ENCODE data around the gene DOCK4. TPM values are rescaled to one million over a fixed set of nuclear protein-coding genes. Genes with fewer than 3 reads are reported as not detected.

DOCK4 gene
- total RNA-seq, 2 experiments from 2014 or later = 0.36 to 1.1 TPM

DNA sequence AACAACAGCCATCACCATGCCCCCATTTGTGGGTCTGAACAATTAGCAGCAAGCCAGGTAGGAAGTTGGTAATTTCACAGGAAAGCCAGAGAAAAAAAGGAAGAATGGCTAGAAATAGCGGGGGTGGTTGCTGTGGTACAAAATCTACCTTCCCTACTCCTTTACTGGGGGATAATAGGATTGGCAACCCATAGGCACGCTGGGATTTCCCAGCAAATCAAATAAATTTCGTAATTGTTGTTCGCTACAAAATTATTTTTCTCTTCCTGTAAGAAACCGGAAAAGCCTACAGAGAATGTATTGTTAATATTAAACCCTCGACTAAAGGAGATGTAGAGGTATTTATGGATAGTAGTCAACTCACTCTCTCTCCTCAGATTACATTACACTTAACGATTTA is 123.9 kb downstream of the DOCK4 start:
- H3K27me3 Mint-ChIP-seq = peaks cover 13% of the 10 kb centered on the region
- ChIA-PET POLR2A (no interaction called here), CTCF (interaction anchor here (1.0 kb wide), 1 partner anchor 274 kb away, joined by 4 read pairs; no protein-coding TSS in a partner anchor)
- H3K36me3 Mint-ChIP-seq = no peaks in the 10 kb centered on the region
- H3K4me3 Mint-ChIP-seq = no peak overlapping the region
- H3K27ac Mint-ChIP-seq = no peak overlapping the region
- intact Hi-C loops (cut with micrococcal nuclease) = loop anchor here (10.0 kb wide), 1 partner anchor 312 kb away; no protein-coding TSS in a partner anchor
- no peaks in the 10 kb centered on the region for H3K9me3 Mint-ChIP-seq
- H3K4me1 Mint-ChIP-seq (ENCODE audit: low read depth) = peaks cover 7% of the 10 kb centered on the region
- no peak for DNase-seq

DNA sequence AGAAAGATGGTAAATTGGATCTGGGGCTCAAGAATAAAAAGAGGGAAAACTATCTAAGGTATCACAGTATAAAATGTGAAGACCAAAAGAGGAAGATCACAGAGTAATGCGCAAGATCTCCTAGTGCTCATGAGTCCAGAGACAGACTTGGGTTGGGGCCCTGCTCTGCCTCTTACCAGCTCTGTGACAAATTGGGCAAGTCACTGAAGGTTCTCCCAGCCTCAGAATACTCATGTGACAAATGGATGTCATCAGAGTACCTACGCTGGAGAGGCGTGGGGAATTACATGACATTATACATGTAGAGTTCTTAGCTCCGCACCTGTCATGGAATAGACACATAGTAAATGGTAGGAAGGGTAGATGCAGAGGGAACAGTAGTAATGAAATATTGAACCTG is 124.4 kb downstream of the DOCK4 start:
- peaks cover 7% of the 10 kb centered on the region for H3K4me1 Mint-ChIP-seq (ENCODE audit: low read depth)
- H3K9me3 Mint-ChIP-seq = no peaks in the 10 kb centered on the region
- no peaks in the 10 kb centered on the region for H3K36me3 Mint-ChIP-seq
- ChIA-PET POLR2A (no interaction called here), CTCF (interaction anchor here (0.7 to 1.0 kb wide), 2 partner anchors 275 to 1834 kb away, joined by 3 to 4 read pairs; no protein-coding TSS in a partner anchor)
- H3K27ac Mint-ChIP-seq = no peak overlapping the region
- H3K4me3 Mint-ChIP-seq = no peak overlapping the region
- DNase-seq = no peak
- intact Hi-C loops (cut with micrococcal nuclease) = loop anchor here (10.0 kb wide), 1 partner anchor 313 kb away; no protein-coding TSS in a partner anchor
- H3K27me3 Mint-ChIP-seq = peaks cover 13% of the 10 kb centered on the region

DNA sequence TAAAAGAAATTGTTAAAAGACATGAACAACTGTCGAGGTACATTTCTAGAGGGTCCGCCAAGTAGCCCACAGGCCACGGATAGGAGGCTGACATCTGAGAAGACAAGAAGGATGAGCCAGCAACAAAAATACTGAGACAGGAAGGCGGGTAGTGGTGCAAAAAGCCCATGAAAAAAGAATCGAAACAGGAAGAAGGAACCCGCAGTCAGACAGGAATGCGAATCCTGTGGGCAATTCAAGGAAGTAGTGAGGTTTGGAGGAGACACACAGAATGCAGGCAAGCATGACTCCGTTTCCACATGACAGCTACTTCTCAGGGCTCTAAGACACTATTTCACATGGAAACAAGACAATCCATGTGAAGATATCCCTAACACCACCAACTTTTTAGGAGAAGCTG is 125.2 kb downstream of the DOCK4 start:
- no peak overlapping the region for H3K27ac Mint-ChIP-seq
- POLR2A ChIA-PET = no interaction called here
- no peak overlapping the region for H3K4me3 Mint-ChIP-seq
- H3K4me1 Mint-ChIP-seq (ENCODE audit: low read depth) = peaks cover 7% of the 10 kb centered on the region
- intact Hi-C loops (cut with micrococcal nuclease) = loop anchor here (10.0 kb wide), 1 partner anchor 314 kb away; no protein-coding TSS in a partner anchor
- H3K27me3 Mint-ChIP-seq = peaks cover 10% of the 10 kb centered on the region
- no peaks in the 10 kb centered on the region for H3K9me3 Mint-ChIP-seq
- CTCF ChIA-PET = no interaction called here
- H3K36me3 Mint-ChIP-seq = no peaks in the 10 kb centered on the region
- DNase-seq = no peak

DNA sequence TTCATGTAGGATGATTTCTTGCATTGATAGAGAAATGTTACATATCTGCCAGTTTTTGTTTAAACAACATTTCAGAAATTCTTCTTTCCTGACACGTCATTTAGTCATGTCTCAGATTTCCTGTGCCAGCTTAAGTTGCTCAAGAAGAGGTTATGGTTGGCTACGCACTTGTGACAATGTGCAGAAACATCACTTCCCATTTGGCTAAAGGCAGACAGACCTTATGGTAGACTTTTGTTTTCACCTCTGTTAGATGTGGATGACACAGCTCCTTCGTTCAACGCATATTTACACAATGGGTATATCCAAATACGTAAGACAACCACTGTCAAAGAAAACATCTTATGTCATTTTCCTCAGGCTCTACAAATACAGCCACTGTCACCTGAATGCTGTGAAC is 125.8 kb downstream of the DOCK4 start:
- intact Hi-C loops (cut with micrococcal nuclease) = loop anchor here (10.0 kb wide), 1 partner anchor 314 kb away; no protein-coding TSS in a partner anchor
- H3K27me3 Mint-ChIP-seq = peaks cover 10% of the 10 kb centered on the region
- no peak for DNase-seq
- ChIA-PET CTCF (no interaction called here), POLR2A (no interaction called here)
- H3K9me3 Mint-ChIP-seq = no peaks in the 10 kb centered on the region
- no peaks in the 10 kb centered on the region for H3K36me3 Mint-ChIP-seq
- H3K27ac Mint-ChIP-seq = no peak overlapping the region
- peaks cover 7% of the 10 kb centered on the region for H3K4me1 Mint-ChIP-seq (ENCODE audit: low read depth)
- H3K4me3 Mint-ChIP-seq = no peak overlapping the region

DNA sequence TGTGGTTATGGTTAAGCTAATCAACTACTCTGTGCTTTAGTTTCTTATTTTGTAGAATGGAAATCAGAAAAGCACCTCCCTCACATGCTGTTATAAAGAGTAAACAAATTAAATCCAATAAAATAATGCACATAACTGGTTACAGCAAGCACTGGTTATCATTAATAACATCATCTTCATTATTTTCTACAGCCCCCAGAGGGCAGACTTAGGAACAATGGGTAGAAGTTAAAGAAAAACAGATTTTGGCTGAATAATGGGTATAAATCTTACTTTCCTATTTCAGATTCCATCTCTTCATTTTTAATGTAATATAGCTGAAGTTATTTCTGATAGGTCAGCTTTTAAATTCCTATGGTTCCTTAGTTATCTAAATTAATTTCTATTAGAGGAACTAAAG is 126.5 kb downstream of the DOCK4 start:
- ChIA-PET POLR2A (no interaction called here), CTCF (no interaction called here)
- H3K4me1 Mint-ChIP-seq (ENCODE audit: low read depth) = peaks cover 7% of the 10 kb centered on the region
- H3K36me3 Mint-ChIP-seq = no peaks in the 10 kb centered on the region
- no peak overlapping the region for H3K27ac Mint-ChIP-seq
- H3K4me3 Mint-ChIP-seq = no peak overlapping the region
- DNase-seq = no peak
- H3K27me3 Mint-ChIP-seq = peaks cover 10% of the 10 kb centered on the region
- intact Hi-C loops (cut with micrococcal nuclease) = loop anchor here (10.0 kb wide), 1 partner anchor 315 kb away; no protein-coding TSS in a partner anchor
- no peaks in the 10 kb centered on the region for H3K9me3 Mint-ChIP-seq

DNA sequence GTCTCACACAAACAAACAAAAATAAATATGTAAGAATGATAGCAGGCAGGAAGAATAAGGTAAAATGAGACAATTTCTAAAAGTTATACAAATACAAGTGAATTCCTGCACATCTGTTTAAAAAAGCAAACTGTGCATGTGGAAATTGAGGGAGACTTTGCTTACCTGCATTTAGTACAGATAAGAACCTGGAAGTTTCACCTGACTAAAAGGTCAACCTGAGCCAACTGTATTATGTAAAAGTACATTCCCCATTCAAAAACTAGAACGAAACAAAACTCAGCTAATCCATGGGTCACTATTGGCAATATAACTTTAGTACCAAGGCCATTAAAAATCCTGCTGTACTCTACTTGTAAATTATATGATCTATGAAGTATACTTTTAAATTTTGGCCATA is 127.1 kb downstream of the DOCK4 start:
- H3K27ac Mint-ChIP-seq = no peak overlapping the region
- ChIA-PET POLR2A (no interaction called here), CTCF (no interaction called here)
- H3K4me1 Mint-ChIP-seq (ENCODE audit: low read depth) = peaks cover 7% of the 10 kb centered on the region
- no peaks in the 10 kb centered on the region for H3K9me3 Mint-ChIP-seq
- no peak overlapping the region for H3K4me3 Mint-ChIP-seq
- no peak for DNase-seq
- peaks cover 13% of the 10 kb centered on the region for H3K27me3 Mint-ChIP-seq
- intact Hi-C loops (cut with micrococcal nuclease) = no loop called here
- no peaks in the 10 kb centered on the region for H3K36me3 Mint-ChIP-seq

DNA sequence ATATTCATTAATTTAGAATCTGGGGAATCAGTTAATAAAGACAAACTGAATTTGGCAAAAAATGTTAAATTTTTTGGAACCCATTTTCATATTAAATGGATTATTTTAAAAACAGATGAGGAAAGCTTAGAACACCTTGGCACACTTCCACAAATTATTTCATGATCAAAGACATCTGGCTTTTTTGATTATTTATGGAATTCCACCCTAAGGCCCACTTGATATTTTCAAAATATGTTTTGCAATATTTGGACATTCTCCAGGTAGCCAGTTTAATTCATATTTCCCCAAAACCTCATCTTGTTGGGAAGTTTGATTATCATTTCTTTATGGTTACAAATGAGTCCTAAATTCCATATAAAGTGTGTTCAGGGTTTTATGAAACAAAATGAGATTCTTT is 129.9 kb downstream of the DOCK4 start:
- intact Hi-C loops (cut with micrococcal nuclease) = no loop called here
- H3K36me3 Mint-ChIP-seq = no peaks in the 10 kb centered on the region
- H3K9me3 Mint-ChIP-seq = no peaks in the 10 kb centered on the region
- no peak for DNase-seq
- no peak overlapping the region for H3K27ac Mint-ChIP-seq
- POLR2A ChIA-PET = no interaction called here
- H3K4me3 Mint-ChIP-seq = no peak overlapping the region
- peaks cover 17% of the 10 kb centered on the region for H3K27me3 Mint-ChIP-seq
- CTCF ChIA-PET = no interaction called here
- H3K4me1 Mint-ChIP-seq (ENCODE audit: low read depth) = peaks cover 7% of the 10 kb centered on the region

DNA sequence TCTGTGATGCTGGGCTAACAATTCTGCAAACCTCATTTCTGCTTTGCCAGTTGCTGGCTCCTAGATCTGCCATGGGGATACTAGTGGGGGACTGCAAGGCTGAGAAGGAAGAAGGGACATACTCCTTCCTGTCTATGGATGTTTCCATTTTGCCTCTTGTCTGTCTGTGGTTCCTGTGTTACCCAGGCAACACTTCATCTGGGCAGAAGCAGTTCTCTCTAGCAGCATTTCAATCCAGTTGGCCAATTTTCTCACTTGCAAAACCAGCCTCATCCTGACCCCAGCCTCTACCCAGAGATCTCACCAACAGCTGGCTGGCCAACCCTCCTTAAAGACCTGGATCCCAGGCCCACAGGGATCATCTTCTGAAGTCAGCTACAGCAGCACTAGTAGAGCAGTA is 131.7 kb downstream of the DOCK4 start:
- no peak overlapping the region for H3K27ac Mint-ChIP-seq
- H3K9me3 Mint-ChIP-seq = no peaks in the 10 kb centered on the region
- intact Hi-C loops (cut with micrococcal nuclease) = no loop called here
- H3K36me3 Mint-ChIP-seq = no peaks in the 10 kb centered on the region
- POLR2A ChIA-PET = no interaction called here
- DNase-seq = no peak
- H3K27me3 Mint-ChIP-seq = peaks cover 9% of the 10 kb centered on the region
- H3K4me1 Mint-ChIP-seq (ENCODE audit: low read depth) = no peaks in the 10 kb centered on the region
- H3K4me3 Mint-ChIP-seq = no peak overlapping the region
- CTCF ChIA-PET = no interaction called here

DNA sequence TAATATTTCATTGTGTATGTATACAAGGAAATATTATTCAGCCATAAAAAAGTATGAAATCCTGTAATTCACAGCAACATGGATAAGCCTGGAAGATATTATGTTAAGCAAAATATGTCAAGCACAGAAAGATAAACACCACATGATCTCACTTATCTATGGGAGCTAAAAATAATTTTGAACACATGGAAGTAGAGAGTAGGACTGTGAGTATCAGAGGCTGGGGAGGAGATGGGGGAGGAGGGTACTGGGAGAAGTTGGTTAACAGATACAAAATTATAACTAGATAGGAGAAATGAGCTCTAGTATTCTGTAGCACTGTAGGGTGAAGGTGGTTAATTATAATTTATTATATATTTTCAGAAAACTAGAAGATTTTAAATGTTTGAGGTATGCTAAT is 132.7 kb downstream of the DOCK4 start:
- Mint-ChIP-seq H3K4me3 (no peak overlapping the region), H3K27me3 (peaks cover 6% of the 10 kb centered on the region), H3K9me3 (no peaks in the 10 kb centered on the region), H3K27ac (no peak overlapping the region), H3K36me3 (no peaks in the 10 kb centered on the region), H3K4me1 (ENCODE audit: low read depth) (no peaks in the 10 kb centered on the region)
- intact Hi-C loops (cut with micrococcal nuclease) = no loop called here
- ChIA-PET CTCF (no interaction called here), POLR2A (no interaction called here)
- DNase-seq = no peak

DNA sequence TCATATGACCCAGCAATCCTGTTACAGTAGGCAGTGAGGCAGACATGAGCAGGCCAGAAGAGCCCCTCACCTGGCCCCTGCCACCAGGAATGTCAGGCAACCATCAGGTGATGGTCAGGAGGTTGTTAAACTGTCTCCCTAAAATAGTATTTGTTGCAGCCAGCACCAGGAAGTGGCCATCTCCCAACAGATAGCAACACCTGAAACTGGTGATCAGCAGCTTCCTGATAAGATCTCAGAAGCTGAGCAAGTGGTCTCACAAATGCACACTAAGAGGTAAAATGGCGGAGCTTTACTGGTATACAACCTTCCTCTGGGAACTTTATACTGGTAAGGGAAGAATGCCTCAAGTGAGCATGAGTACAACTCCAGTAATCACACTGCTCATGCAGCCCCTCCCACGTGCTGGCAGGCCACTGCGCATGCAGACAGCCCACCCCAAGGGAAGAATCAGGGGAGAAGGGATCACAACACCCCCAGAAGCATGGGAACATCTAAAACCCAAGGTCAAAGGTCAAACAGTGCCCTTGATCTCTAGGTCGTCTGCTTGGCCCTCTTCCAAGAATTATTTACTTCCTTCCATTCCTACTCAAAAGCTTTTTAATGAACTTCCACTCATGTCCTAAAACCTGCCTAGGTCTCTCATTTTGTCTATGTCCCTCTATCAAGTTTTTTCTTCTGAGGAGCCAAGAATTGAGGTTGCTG is 133.5 kb downstream of the DOCK4 start:
- no peaks in the 10 kb centered on the region for H3K9me3 Mint-ChIP-seq
- H3K4me1 Mint-ChIP-seq (ENCODE audit: low read depth) = no peaks in the 10 kb centered on the region
- DNase-seq = no peak
- H3K36me3 Mint-ChIP-seq = no peaks in the 10 kb centered on the region
- ChIA-PET POLR2A (no interaction called here), CTCF (no interaction called here)
- H3K4me3 Mint-ChIP-seq = no peak overlapping the region
- intact Hi-C loops (cut with micrococcal nuclease) = no loop called here
- no peak overlapping the region for H3K27ac Mint-ChIP-seq
- peaks cover 6% of the 10 kb centered on the region for H3K27me3 Mint-ChIP-seq

DNA sequence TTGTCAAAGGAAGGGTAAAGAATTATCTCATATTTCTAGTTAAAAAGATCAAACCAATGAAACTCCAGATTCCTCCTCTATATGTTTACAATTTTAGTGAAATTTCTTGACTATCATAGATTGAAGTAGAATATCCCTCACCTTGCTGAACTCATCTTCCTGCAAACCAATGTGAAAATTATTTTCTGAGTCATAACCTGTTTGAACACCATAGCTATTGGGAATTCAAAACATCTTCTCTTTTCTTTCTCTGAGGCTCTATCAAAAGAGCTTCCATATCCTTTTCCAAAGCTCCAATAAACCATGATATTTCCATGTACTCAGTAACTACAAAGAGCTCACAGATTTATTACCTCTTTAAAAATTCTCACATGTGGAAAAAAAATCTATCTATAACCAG is 134.3 kb downstream of the DOCK4 start:
- Mint-ChIP-seq H3K27ac (no peak overlapping the region), H3K27me3 (peaks cover 6% of the 10 kb centered on the region), H3K36me3 (no peaks in the 10 kb centered on the region), H3K9me3 (no peaks in the 10 kb centered on the region), H3K4me1 (ENCODE audit: low read depth) (no peaks in the 10 kb centered on the region), H3K4me3 (no peak overlapping the region)
- no peak for DNase-seq
- ChIA-PET CTCF (no interaction called here), POLR2A (no interaction called here)
- intact Hi-C loops (cut with micrococcal nuclease) = no loop called here

DNA sequence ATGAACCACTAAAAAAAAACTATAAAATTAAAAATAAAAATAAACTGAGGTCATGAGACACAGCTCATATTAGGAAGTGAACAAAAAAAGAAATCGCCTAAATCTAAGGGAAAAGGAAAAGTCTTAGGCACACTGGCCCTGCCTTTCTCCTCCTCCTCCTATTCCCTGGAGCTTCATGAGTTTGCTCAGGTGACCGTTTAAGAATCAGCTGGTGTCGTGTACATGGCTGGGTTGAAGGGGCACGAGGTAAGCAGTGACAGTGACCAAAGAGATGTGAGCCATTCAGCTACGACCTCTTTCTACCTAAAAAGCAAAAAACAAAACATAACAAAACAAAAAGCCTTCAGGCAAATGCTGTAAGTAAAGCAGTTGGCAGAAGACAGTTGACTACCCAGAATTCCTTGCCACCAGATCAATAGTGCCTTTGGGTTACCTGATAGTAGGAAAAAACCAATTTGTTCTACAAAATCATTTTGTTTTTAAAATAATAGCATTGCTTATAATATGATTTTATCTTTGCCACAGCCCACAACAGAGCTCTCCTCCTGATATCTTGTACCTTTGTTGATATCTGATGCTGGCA is 135.4 kb downstream of the DOCK4 start:
- no peak for DNase-seq
- no peak overlapping the region for H3K27ac Mint-ChIP-seq
- no peaks in the 10 kb centered on the region for H3K4me1 Mint-ChIP-seq (ENCODE audit: low read depth)
- H3K36me3 Mint-ChIP-seq = no peaks in the 10 kb centered on the region
- POLR2A ChIA-PET = no interaction called here
- H3K4me3 Mint-ChIP-seq = no peak overlapping the region
- intact Hi-C loops (cut with micrococcal nuclease) = no loop called here
- CTCF ChIA-PET = no interaction called here
- H3K9me3 Mint-ChIP-seq = no peaks in the 10 kb centered on the region
- peaks cover 6% of the 10 kb centered on the region for H3K27me3 Mint-ChIP-seq

DNA sequence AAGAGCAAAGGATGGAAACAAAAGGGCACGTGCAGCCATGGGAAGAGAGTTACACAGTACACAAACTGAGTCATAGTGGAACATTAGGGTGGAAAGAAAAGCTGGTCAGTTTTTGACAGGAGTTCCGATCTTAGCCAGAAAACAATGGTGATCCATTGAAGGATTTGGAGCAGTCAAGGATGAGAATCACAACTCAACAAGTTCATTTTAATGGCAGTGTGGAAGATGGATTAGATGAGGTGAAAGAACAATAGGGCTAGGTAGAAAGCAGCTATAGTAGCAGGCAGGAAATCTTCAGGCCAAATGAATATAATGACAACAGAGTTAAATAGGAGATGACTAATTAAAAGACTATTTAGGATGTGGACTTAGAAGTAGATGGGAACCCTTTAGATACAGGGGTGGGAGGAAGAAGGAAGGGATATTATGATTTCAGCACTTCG is 136.3 kb downstream of the DOCK4 start:
- CTCF ChIA-PET = no interaction called here
- H3K4me3 Mint-ChIP-seq = no peak overlapping the region
- intact Hi-C loops (cut with micrococcal nuclease) = no loop called here
- no peak overlapping the region for H3K27ac Mint-ChIP-seq
- H3K27me3 Mint-ChIP-seq = peaks cover 6% of the 10 kb centered on the region
- H3K4me1 Mint-ChIP-seq (ENCODE audit: low read depth) = no peaks in the 10 kb centered on the region
- no peaks in the 10 kb centered on the region for H3K9me3 Mint-ChIP-seq
- POLR2A ChIA-PET = no interaction called here
- no peaks in the 10 kb centered on the region for H3K36me3 Mint-ChIP-seq
- DNase-seq = no peak

Measured in activated CD4-positive, alpha-beta memory T cell treated with anti-CD3 and anti-CD28 coated beads for 36 hours (primary cell).